Gastrocnemius medialis (tissue), 4 donors: ENCODE data around the gene APOL6.

Source experiments
- POLR2A ChIP-seq, 2 donors: fragments of 450-650 bp; IDR thresholded peaks; one replicate each; pipeline ENCODE4 v1.6.1; 2017; ENCODE audit warnings: antibody characterized with exemption in 2 of 2, mild to moderate bottlenecking in 2 of 2, moderate library complexity in 2 of 2
- TF ChIP-seq, protein P1 (sequence below), 5 experiments: fragments of 450-650 bp in 3 of 5; fragments of 200-600 bp in 2 of 5; sonication (generic) in 2 of 5; IDR thresholded peaks in 4 of 5; conservative IDR thresholded peaks in 1 of 5; 1 replicate in 4 of 5; 2 replicates in 1 of 5; pipeline ENCODE4 v1.5.1; 2016 to 2019; ENCODE audit warnings: antibody characterized with exemption in 5 of 5, mild to moderate bottlenecking in 3 of 5, moderate library complexity in 3 of 5

- TF ChIP-seq, protein P1, sequence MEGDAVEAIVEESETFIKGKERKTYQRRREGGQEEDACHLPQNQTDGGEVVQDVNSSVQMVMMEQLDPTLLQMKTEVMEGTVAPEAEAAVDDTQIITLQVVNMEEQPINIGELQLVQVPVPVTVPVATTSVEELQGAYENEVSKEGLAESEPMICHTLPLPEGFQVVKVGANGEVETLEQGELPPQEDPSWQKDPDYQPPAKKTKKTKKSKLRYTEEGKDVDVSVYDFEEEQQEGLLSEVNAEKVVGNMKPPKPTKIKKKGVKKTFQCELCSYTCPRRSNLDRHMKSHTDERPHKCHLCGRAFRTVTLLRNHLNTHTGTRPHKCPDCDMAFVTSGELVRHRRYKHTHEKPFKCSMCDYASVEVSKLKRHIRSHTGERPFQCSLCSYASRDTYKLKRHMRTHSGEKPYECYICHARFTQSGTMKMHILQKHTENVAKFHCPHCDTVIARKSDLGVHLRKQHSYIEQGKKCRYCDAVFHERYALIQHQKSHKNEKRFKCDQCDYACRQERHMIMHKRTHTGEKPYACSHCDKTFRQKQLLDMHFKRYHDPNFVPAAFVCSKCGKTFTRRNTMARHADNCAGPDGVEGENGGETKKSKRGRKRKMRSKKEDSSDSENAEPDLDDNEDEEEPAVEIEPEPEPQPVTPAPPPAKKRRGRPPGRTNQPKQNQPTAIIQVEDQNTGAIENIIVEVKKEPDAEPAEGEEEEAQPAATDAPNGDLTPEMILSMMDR (IDR thresholded peaks at IDR 0.05 in 4 of 5, conservative IDR thresholded peaks at IDR 0.05 in 1 of 5): no peak
- TF ChIP-seq POLR2A (IDR thresholded peaks at IDR 0.05): no peak
These were observed 12.3 kb downstream of the APOL6 start for GRCh38 chr22:35660291-35661127.
